Neural cell (in vitro differentiated cells): ENCODE measurements around the gene SLC10A7.

Source experiments
- CTCF ChIP-seq: fragments of 450-650 bp; IDR thresholded peaks from 2 replicates; pipeline ENCODE4 v1.5.1; 2014; ENCODE audit warnings: antibody characterized with exemption, mild to moderate bottlenecking, moderate library complexity; ENCODE audit not compliant: poor library complexity, severe bottlenecking
- EZH2 ChIP-seq: fragments of 200-600, 300-800 bp; shearing (Covaris generic), sonication (generic); IDR thresholded peaks from 2 replicates; pipeline ENCODE4 v1.6.1; 2014; ENCODE audit warnings: antibody characterized with exemption, low read length, borderline replicate concordance, mild to moderate bottlenecking; ENCODE audit not compliant: insufficient read depth, poor library complexity, severe bottlenecking
- MXI1 ChIP-seq: fragments of 450-650 bp; conservative IDR thresholded peaks from 2 replicates; pipeline ENCODE4 v1.6.1; 2014; ENCODE audit warnings: antibody characterized with exemption, mild to moderate bottlenecking; ENCODE audit not compliant: poor library complexity, severe bottlenecking
- TAF1 ChIP-seq: IDR thresholded peaks from 2 replicates; pipeline ENCODE4 v1.6.1; 2012; ENCODE audit warnings: low read depth

GRCh38 chr4:146511381-146511780 lies 10.4 kb downstream of the SLC10A7 start:
- TF ChIP-seq CTCF = no peak
- TF ChIP-seq EZH2 = no peak
- TF ChIP-seq TAF1 = no peak
- no peak for TF ChIP-seq MXI1
